BJ (cell line): ENCODE results near the gene FAAP20. TPM values are rescaled to one million over a fixed set of nuclear protein-coding genes. Genes with fewer than 3 reads are reported as not detected.

Experiments used
- CTCF ChIA-PET: fragments of 350-600 bp; formaldehyde crosslinking; extraction: SDS; loops from one replicate; lab custom pipeline; 2021; ENCODE audit warnings: antibody characterized with exemption, inconsistent platforms; lab: Yijun Ruan, JAX
- POLR2A ChIA-PET: fragments of 300-600 bp; sonication (Branson Sonifier 250); formaldehyde crosslinking; extraction: SDS; loops from one replicate; lab custom pipeline; 2021; ENCODE audit warnings: antibody characterized with exemption; lab: Charles Lee
- DNase-seq: peaks from one replicate; pipeline ENCODE4 v3.0.0-alpha.2; 2011; ENCODE audit warnings: low read depth
- H3K27me3 ChIP-seq: 2 replicates; pipeline ENCODE4 v1.6.0; 2011; ENCODE audit warnings: low read length; ENCODE audit not compliant: control insufficient read depth, insufficient read depth
- H3K36me3 ChIP-seq: 2 replicates; pipeline ENCODE4 v1.5.1; 2011; ENCODE audit warnings: low read length; ENCODE audit not compliant: control insufficient read depth, insufficient read depth
- H3K4me3 ChIP-seq: 2 replicates; pipeline ENCODE4 v1.5.1; 2011; ENCODE audit warnings: low read depth, mild to moderate bottlenecking, control low read depth, low read length
- polyA plus RNA-seq: library from polyadenylated mRNA; depleted of rRNA; stranded (reverse); fragments of >200 nt; gene quantifications from 2 replicates; pipeline ENCODE4 v1.2.3, GENCODE V29; 2011
- TF ChIP-seq, protein P1 (sequence below): IDR thresholded peaks from 2 replicates; pipeline ENCODE4 v1.5.1; 2011; ENCODE audit warnings: low read depth, mild to moderate bottlenecking, control low read depth, inconsistent platforms, low read length, moderate library complexity; ENCODE audit not compliant: insufficient read depth

The FAAP20 gene
- polyA plus RNA-seq, 1 experiment, result 18.7 TPM

DNA sequence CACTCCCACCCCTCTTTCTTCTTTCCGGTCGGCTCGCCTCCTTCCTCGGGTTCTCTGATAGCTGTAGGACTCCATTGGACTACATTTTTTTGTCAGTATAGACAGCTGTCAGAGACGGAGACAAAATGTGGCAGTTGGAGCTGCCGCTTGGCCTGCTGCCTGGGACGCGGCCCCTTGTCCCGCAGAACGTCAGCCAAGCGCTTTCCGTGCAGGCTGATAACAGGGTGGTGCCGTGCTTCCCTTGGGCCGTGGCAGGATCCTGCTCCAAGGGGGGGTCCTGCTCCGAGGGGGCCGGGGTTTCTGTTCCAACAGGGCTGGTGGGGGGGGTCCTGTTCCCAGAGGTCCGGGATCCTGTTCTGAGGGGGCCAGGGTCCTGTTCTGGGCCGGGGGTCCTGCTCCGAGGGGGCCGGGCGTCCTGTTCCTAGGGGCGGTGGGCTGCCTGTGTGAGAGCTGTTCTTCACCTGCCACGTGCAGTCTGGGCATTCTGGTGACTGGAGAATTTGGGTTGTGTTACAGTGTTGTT lies 38.4 kb upstream of the FAAP20 start:
- Histone ChIP-seq H3K36me3 (peaks cover 8% of the 10 kb centered on the region), H3K27me3 (no peaks in the 10 kb centered on the region), H3K4me3 (peak overlapping the region; percentile 80)
- ChIA-PET CTCF (interaction anchor here (2.1 to 6.3 kb wide), 3 partner anchors 38 to 149 kb away, joined by 6 to 47 read pairs (median 14); partner anchors contain the start of gene FAAP20), POLR2A (no interaction called here)
- no peak for DNase-seq
- TF ChIP-seq, protein P1, sequence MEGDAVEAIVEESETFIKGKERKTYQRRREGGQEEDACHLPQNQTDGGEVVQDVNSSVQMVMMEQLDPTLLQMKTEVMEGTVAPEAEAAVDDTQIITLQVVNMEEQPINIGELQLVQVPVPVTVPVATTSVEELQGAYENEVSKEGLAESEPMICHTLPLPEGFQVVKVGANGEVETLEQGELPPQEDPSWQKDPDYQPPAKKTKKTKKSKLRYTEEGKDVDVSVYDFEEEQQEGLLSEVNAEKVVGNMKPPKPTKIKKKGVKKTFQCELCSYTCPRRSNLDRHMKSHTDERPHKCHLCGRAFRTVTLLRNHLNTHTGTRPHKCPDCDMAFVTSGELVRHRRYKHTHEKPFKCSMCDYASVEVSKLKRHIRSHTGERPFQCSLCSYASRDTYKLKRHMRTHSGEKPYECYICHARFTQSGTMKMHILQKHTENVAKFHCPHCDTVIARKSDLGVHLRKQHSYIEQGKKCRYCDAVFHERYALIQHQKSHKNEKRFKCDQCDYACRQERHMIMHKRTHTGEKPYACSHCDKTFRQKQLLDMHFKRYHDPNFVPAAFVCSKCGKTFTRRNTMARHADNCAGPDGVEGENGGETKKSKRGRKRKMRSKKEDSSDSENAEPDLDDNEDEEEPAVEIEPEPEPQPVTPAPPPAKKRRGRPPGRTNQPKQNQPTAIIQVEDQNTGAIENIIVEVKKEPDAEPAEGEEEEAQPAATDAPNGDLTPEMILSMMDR, result no peak

DNA sequence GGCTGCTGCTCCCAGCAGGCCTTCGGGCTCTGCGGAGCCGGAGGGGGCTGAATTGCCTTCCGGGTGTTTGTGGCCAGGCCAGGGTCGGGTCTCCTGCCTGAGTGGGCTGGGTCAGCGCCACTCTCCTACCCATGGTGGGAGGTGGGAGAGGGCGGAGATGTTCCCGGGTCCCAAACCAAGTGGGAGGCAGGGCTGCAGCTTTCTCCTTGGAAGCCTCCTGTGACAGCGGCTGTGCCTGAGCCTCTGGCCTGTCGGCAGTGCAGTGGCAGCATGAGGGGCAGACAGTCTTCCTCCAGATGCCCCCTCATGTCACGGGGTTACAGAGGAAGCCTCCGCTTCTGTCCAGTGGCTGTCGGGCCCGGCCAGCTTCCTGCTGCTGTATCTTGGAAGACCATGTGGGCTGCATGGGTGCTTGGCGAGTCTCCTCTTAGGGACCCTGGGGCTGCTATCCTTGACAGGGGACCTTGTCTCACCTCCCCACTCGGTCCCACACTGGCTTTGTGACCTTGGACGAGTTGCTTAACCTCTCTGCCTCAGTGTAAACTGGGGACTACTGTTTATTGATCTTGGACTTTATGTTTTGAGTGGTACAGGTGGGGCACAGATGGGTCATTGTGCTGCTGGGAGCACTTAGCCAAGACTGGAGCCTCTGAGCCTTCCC lies 37.8 kb upstream of the FAAP20 start:
- CTCF ChIA-PET, result interaction anchor here (1.6 to 6.3 kb wide), 3 partner anchors 25 to 150 kb away, joined by 3 to 47 read pairs (median 27); partner anchors contain the start of gene FAAP20
- POLR2A ChIA-PET, result interaction anchor here (0.6 kb wide), 1 partner anchor 58 kb away, joined by 3 read pairs; no protein-coding TSS in a partner anchor
- TF ChIP-seq, protein P1, result no peak

DNA sequence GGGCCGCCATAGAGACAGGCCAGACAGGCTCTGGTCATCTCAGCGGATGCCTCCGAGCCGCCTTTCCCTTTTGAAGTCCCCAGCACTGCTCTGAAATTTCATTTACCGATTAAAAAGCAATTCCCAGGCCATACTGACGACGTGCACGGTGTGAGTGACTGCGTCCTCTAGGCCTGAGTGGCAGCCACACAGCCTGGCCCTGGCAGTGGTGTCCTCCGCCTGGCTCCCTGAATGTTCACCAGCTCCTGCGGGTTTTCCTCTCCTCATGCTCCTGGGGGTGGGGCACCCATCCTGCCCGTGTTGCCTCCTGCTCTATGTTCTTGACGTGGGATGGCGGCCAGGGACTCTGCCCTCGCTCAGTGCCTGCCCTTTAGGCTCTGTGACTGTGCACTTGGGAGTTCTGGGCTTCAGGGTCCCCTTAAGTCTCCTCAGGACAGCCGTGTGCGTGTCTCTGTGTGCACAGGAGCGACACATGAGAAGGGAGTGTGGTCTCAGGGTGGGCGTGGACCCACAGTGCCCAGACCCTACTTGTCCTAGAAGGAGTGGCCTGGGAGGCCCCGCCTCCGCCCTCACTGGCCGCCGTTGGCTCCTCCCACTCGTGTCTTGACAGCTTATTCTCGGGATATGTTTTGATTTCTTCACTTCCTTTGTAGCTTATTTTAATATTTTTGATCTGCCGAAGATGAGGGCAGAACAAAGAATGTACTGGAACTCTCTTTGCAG lies 37.1 kb upstream of the FAAP20 start:
- ChIA-PET CTCF (interaction anchor here (0.7 to 6.3 kb wide), 6 partner anchors 25 to 150 kb away, joined by 3 to 47 read pairs (median 7); partner anchors contain the start of gene FAAP20), POLR2A (interaction anchor here (0.6 kb wide), 1 partner anchor 59 kb away, joined by 3 read pairs; no protein-coding TSS in a partner anchor)
- TF ChIP-seq, protein P1, result no peak
- DNase-seq, result no peak
- Histone ChIP-seq H3K4me3 (peak overlapping the region; percentile 80), H3K36me3 (peaks cover 6% of the 10 kb centered on the region), H3K27me3 (no peaks in the 10 kb centered on the region)

More for the DNA sequence above, 37.8 kb upstream of the FAAP20 start:
- Histone ChIP-seq H3K27me3 (no peaks in the 10 kb centered on the region), H3K4me3 (peak overlapping the region; percentile 80), H3K36me3 (peaks cover 7% of the 10 kb centered on the region)
- DNase-seq, result no peak

DNA sequence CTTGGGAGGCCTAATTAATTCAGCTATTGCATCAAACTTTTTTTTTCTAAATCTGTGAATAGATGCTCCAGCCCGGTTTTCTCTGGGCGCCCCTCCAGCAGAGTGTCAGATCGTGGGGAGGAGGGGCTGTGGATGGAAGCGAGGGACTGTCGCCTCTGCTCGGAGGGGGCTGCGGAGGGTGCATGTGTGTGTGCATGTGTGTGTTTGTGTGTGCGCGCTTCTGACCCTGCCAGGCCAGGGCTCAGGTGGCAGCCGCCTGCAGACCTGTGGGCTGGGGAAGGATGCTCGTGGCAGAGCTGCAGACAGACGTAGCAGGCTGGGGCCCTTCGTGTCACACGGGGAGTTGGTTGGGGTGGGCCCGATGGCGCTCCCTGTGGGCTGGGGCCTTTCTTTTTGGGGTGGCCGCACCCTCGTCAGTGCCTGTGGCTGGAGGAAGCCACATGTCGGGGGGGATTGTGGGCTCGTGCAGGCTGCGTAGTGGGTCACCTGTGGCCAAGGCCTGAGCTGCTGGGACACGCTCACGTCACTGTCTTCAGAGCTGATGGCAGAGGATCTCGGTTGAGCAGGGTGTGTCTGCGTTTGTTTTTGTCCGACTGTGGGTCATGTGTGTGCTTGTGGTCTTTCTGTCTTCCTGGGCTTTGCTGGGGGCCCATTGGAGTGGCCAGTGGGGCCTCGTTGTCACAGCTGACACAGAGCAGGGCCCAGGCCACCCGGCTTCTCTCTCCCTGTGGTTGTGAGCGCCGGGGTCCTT lies 36.4 kb upstream of the FAAP20 start:
- CTCF ChIA-PET, result interaction anchor here (0.7 to 6.3 kb wide), 9 partner anchors 22 to 151 kb away, joined by 3 to 47 read pairs (median 4); partner anchors contain the start of gene FAAP20
- DNase-seq, result no peak
- POLR2A ChIA-PET, result no interaction called here
- H3K27me3 ChIP-seq, result no peaks in the 10 kb centered on the region
- H3K36me3 ChIP-seq, result peaks cover 6% of the 10 kb centered on the region
- peak overlapping the region; percentile 80 for H3K4me3 ChIP-seq
- TF ChIP-seq, protein P1, result no peak
